AG04450 (cell line): Measurements from ENCODE around the gene SLC15A5. TPM values are rescaled to one million over a fixed set of nuclear protein-coding genes. Genes with fewer than 3 reads are reported as not detected.

ENCODE experiments used
- CTCF ChIA-PET: fragments of 300-600, 350-600 bp; formaldehyde crosslinking; extraction: SDS; loops from one replicate; lab custom pipeline; 2022; ENCODE audit warnings: antibody characterized with exemption, inconsistent platforms; lab: Charles Lee
- POLR2A ChIA-PET: fragments of 350-600 bp; formaldehyde crosslinking; extraction: SDS; loops from one replicate; lab custom pipeline; 2021; ENCODE audit warnings: antibody characterized with exemption, inconsistent platforms; lab: Yijun Ruan, JAX
- DNase-seq: peaks from one replicate; pipeline ENCODE4 v3.0.0-alpha.2; 2011; ENCODE audit warnings: low read depth, low spot score
- H3K27ac ChIP-seq: one replicate; pipeline ENCODE4 v1.5.1; 2012; ENCODE audit warnings: low read depth, low read length, control low read depth
- H3K27me3 ChIP-seq: one replicate; pipeline ENCODE4 v1.6.0; 2012; ENCODE audit warnings: low read length; ENCODE audit not compliant: control insufficient read depth, insufficient read depth
- H3K4me3 ChIP-seq: 2 replicates; pipeline ENCODE4 v1.5.1; 2011; ENCODE audit warnings: mild to moderate bottlenecking, low read depth, low read length, control low read depth
- H3K9me3 ChIP-seq: 2 replicates; pipeline ENCODE4 v1.5.1; 2012; ENCODE audit warnings: low read length; ENCODE audit not compliant: control insufficient read depth, insufficient read depth
- polyA plus RNA-seq: library from polyadenylated mRNA; depleted of rRNA; stranded (reverse); fragments of >200 nt; gene quantifications from 2 replicates; pipeline ENCODE4 v1.2.3, GENCODE V29; 2011
- TF ChIP-seq, protein P1 (sequence below): IDR thresholded peaks from 2 replicates; pipeline ENCODE4 v1.5.1; 2011; ENCODE audit warnings: low read depth, low read length, control low read depth, inconsistent platforms

The SLC15A5 gene
- polyA plus RNA-seq, 1 experiment, result 0.02 TPM

DNA sequence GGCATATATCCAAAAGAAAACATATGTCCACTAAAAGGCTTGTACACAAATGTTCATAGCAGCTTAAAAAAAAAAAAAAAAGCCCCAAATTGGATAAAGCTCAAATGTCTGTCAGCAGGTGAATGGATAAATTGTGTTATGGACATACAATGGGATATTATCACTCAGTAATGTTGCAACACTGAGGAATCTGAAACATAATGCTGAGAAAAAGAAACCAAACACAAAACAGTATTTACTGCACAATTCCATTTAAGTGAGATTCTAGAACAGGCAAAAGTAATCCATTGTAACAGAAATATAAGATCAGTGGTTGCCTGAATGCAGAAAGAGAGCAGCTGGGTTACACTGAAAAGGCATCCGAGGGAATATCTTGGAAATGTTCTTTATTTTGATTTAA, 117.9 kb downstream of the SLC15A5 start:
- DNase-seq, result no peak
- POLR2A ChIA-PET, result no interaction called here
- Histone ChIP-seq H3K4me3 (no peak overlapping the region), H3K27ac (no peak overlapping the region), H3K9me3 (no peaks in the 10 kb centered on the region), H3K27me3 (no peaks in the 10 kb centered on the region)
- CTCF ChIA-PET, result interaction anchor here (1.2 kb wide), 1 partner anchor 8 kb away, joined by 3 read pairs; no protein-coding TSS in a partner anchor
- TF ChIP-seq, protein P1, sequence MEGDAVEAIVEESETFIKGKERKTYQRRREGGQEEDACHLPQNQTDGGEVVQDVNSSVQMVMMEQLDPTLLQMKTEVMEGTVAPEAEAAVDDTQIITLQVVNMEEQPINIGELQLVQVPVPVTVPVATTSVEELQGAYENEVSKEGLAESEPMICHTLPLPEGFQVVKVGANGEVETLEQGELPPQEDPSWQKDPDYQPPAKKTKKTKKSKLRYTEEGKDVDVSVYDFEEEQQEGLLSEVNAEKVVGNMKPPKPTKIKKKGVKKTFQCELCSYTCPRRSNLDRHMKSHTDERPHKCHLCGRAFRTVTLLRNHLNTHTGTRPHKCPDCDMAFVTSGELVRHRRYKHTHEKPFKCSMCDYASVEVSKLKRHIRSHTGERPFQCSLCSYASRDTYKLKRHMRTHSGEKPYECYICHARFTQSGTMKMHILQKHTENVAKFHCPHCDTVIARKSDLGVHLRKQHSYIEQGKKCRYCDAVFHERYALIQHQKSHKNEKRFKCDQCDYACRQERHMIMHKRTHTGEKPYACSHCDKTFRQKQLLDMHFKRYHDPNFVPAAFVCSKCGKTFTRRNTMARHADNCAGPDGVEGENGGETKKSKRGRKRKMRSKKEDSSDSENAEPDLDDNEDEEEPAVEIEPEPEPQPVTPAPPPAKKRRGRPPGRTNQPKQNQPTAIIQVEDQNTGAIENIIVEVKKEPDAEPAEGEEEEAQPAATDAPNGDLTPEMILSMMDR, result no peak

GRCh38 chr12:16158050-16158449, 119.4 kb downstream of the SLC15A5 start:
- H3K27ac ChIP-seq, result no peak overlapping the region
- H3K4me3 ChIP-seq, result no peak overlapping the region
- no peaks in the 10 kb centered on the region for H3K27me3 ChIP-seq
- ChIA-PET POLR2A (no interaction called here), CTCF (no interaction called here)
- no peaks in the 10 kb centered on the region for H3K9me3 ChIP-seq
- no peak for DNase-seq
- TF ChIP-seq, protein P1, result no peak

- H3K27me3 ChIP-seq, result no peaks in the 10 kb centered on the region
- no peaks in the 10 kb centered on the region for H3K9me3 ChIP-seq
- CTCF ChIA-PET, result no interaction called here
- POLR2A ChIA-PET, result no interaction called here
- TF ChIP-seq, protein P1, result no peak
- H3K4me3 ChIP-seq, result no peak overlapping the region
- DNase-seq, result no peak
- H3K27ac ChIP-seq, result no peak overlapping the region
Observed at GRCh38 chr12:16155938-16156337, 121.5 kb downstream of the SLC15A5 start.

DNA sequence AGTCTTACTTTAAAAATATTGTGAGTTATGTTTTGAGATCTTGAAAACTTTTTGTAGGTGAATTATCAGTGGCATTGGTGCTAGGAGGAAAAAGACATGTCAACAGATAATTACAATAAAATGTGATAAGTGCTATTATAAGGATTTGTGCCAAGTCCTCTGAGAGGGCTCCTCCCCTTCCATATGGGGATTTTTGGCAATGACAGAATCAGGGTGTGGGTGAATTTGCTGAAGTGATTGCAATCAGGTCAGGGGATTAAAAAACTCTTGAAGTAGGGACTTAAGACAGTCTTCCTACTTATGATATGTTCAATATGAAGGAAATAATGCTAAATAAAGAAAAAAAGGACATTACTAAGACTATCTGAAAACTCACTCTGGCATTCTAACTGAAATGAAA, 122.5 kb downstream of the SLC15A5 start:
- ChIA-PET CTCF (no interaction called here), POLR2A (no interaction called here)

GRCh38 chr12:16152885-16153673, 124.4 kb downstream of the SLC15A5 start:
- DNase-seq, result no peak
- H3K27ac ChIP-seq, result no peak overlapping the region
- CTCF ChIA-PET, result no interaction called here
- TF ChIP-seq, protein P1, result no peak
- H3K27me3 ChIP-seq, result no peaks in the 10 kb centered on the region
- H3K4me3 ChIP-seq, result no peak overlapping the region
- POLR2A ChIA-PET, result no interaction called here
- H3K9me3 ChIP-seq, result no peaks in the 10 kb centered on the region

More for the DNA sequence above, 122.5 kb downstream of the SLC15A5 start:
- Histone ChIP-seq H3K27ac (no peak overlapping the region), H3K27me3 (no peaks in the 10 kb centered on the region), H3K9me3 (no peaks in the 10 kb centered on the region), H3K4me3 (no peak overlapping the region)
- no peak for DNase-seq
- TF ChIP-seq, protein P1, result no peak
